Esophagus squamous epithelium (tissue), 5 donors: Measurements from ENCODE around the gene ALDH1A3. TPM values are rescaled to one million over a fixed set of nuclear protein-coding genes. Genes with fewer than 3 reads are reported as not detected.

Experiments used
- DNase-seq: peaks from one replicate; lab custom pipeline; 2025; lab: John Stamatoyannopoulos, UW
- H3K27ac ChIP-seq, 4 donors: fragments of 200-600 bp; sonication (generic); one replicate each; pipeline ENCODE4 v1.5.1; 2016 to 2019; ENCODE audit warnings: mild to moderate bottlenecking in 1 of 4
- H3K27me3 ChIP-seq, 4 donors: fragments of 200-600 bp; sonication (generic); 1 replicate in 3 of 4; 2 replicates in 1 of 4; pipeline versions ENCODE4 v1.5.1 to v1.6.0; 2017 to 2021; ENCODE audit warnings: antibody characterized with exemption in 1 of 4
- H3K36me3 ChIP-seq, 3 donors: fragments of 200-600 bp; sonication (generic); one replicate each; pipeline ENCODE4 v1.5.1; 2016 to 2019
- H3K4me1 ChIP-seq, 3 donors: fragments of 200-600 bp; sonication (generic); one replicate each; pipeline ENCODE4 v1.5.1; 2017 to 2019
- H3K4me3 ChIP-seq, 4 donors: fragments of 200-600 bp; sonication (generic); 1 replicate in 3 of 4; 2 replicates in 1 of 4; pipeline ENCODE4 v1.5.1; 2016 to 2019; ENCODE audit warnings: mild to moderate bottlenecking in 2 of 4, moderate library complexity in 1 of 4
- H3K9me3 ChIP-seq, 3 donors: fragments of 200-600 bp; sonication (generic); one replicate each; pipeline ENCODE4 v1.5.1; 2016 to 2019
- POLR2A ChIP-seq, 4 donors: fragments of 450-650 bp; IDR thresholded peaks; one replicate each; pipeline ENCODE4 v1.6.1; 2017; ENCODE audit warnings: antibody characterized with exemption in 4 of 4, mild to moderate bottlenecking in 4 of 4, moderate library complexity in 3 of 4
- WGBS, 2 donors: methylation state at CpG; one replicate each; pipeline ENCODE4 v1.1.5; 2018; 5-methylcytosine and 5-hydroxymethylcytosine counted together
- intact Hi-C: fragments of 100-400 bp; cut with DNase I; formaldehyde crosslinking; loops from one replicate; pipeline ENCODE4 v1.15.0; 2022
- small RNA-seq, 4 donors: library from RNA; depleted of rRNA; stranded (forward); fragments of <200 nt; gene quantifications; one replicate each; pipeline ENCODE3, GENCODE V24; 2016
- total RNA-seq, 4 donors: library from RNA; depleted of rRNA; stranded (reverse); fragments of >200 nt; gene quantifications; one replicate each; pipeline ENCODE4 v1.1.0, GENCODE V29; 2016
- TF ChIP-seq, protein P1 (sequence below), 6 experiments: fragments of 450-650 bp in 4 of 6; fragments of 200-600 bp in 2 of 6; sonication (generic) in 2 of 6; IDR thresholded peaks; one replicate each; pipeline ENCODE4 v1.5.1; 2016 to 2019; ENCODE audit warnings: antibody characterized with exemption in 6 of 6, mild to moderate bottlenecking in 4 of 6, moderate library complexity in 4 of 6
- donor health status: DM: yes; HTN: yes; CAD: no.

Gene ALDH1A3
- total RNA-seq, 4 donors from 2014 or later, result 31.9 to 63.0 (median 38.1) TPM

- no peaks in the 10 kb centered on the region for H3K9me3 ChIP-seq
- TF ChIP-seq, protein P1, sequence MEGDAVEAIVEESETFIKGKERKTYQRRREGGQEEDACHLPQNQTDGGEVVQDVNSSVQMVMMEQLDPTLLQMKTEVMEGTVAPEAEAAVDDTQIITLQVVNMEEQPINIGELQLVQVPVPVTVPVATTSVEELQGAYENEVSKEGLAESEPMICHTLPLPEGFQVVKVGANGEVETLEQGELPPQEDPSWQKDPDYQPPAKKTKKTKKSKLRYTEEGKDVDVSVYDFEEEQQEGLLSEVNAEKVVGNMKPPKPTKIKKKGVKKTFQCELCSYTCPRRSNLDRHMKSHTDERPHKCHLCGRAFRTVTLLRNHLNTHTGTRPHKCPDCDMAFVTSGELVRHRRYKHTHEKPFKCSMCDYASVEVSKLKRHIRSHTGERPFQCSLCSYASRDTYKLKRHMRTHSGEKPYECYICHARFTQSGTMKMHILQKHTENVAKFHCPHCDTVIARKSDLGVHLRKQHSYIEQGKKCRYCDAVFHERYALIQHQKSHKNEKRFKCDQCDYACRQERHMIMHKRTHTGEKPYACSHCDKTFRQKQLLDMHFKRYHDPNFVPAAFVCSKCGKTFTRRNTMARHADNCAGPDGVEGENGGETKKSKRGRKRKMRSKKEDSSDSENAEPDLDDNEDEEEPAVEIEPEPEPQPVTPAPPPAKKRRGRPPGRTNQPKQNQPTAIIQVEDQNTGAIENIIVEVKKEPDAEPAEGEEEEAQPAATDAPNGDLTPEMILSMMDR (IDR thresholded peaks at IDR 0.05), result no peak
- TF ChIP-seq POLR2A (IDR thresholded peaks at IDR 0.05), result no peak
- DNase-seq, result no peak
- WGBS, 2 donors, result 80 to 88% methylated on average over 5 of the region's 5 CpGs
- no peak overlapping the region for H3K27ac ChIP-seq
- H3K27me3 ChIP-seq, result no peaks in the 10 kb centered on the region
- H3K4me3 ChIP-seq, result no peak overlapping the region
- intact Hi-C loops, result no loop called here
- no peaks in the 10 kb centered on the region for H3K4me1 ChIP-seq
- no peaks in the 10 kb centered on the region for H3K36me3 ChIP-seq
Measured at GRCh38 chr15:100951965-100952364, 72.3 kb downstream of the ALDH1A3 start.

DNA sequence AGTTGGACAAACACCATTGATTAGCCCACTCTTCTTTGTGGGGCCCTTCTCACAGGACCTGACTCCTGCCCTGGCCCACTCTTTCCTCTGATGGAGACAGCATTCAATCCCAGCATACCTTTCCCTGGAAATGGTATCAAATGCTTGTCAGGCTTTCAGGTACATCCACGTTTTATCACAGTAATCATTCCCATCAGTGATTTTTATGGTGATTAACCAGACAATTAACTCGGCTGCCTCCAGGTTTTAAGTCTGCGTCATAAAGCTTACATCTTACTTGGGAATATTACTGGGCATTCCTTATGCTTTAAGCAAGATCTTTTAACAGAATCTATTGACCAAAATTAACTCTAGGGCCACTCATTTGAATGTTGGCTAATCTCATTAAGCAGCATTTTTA lies 72.9 kb downstream of the ALDH1A3 start:
- no peaks in the 10 kb centered on the region for H3K9me3 ChIP-seq
- no peaks in the 10 kb centered on the region for H3K4me1 ChIP-seq
- intact Hi-C loops, result no loop called here
- no peak overlapping the region for H3K27ac ChIP-seq
- TF ChIP-seq, protein P1 (IDR thresholded peaks at IDR 0.05), result no peak
- TF ChIP-seq POLR2A (IDR thresholded peaks at IDR 0.05), result no peak
- DNase-seq, result no peak
- 87 to 97% methylated on average over 3 of the region's 3 CpGs for WGBS, 2 donors
- H3K36me3 ChIP-seq, result no peaks in the 10 kb centered on the region
- no peaks in the 10 kb centered on the region for H3K27me3 ChIP-seq
- no peak overlapping the region for H3K4me3 ChIP-seq

GRCh38 chr15:100958326-100959065 lies 78.9 kb downstream of the ALDH1A3 start:
- intact Hi-C loops, result no loop called here
- H3K27me3 ChIP-seq, result no peaks in the 10 kb centered on the region
- no peak overlapping the region for H3K4me3 ChIP-seq
- peaks cover 0 to 15% (median 7%) of the 10 kb centered on the region in 3 donors for H3K4me1 ChIP-seq
- 67 to 80% methylated on average over 10 of the region's 10 CpGs for WGBS, 2 donors
- DNase-seq, result no peak
- H3K36me3 ChIP-seq, result peaks cover 0 to under 1% (median 0%) of the 10 kb centered on the region in 3 donors
- TF ChIP-seq POLR2A (IDR thresholded peaks at IDR 0.05), result no peak
- H3K9me3 ChIP-seq, result no peaks in the 10 kb centered on the region
- H3K27ac ChIP-seq, result peak overlapping the region in 2 of 4 donors; percentile 0 to 36

- Histone ChIP-seq H3K9me3 (no peaks in the 10 kb centered on the region), H3K4me1 (peaks cover 0 to 15% (median 7%) of the 10 kb centered on the region in 3 donors), H3K27ac (peak overlapping the region in 2 of 4 donors; percentile 0 to 36), H3K36me3 (peaks cover 0 to 9% (median 0%) of the 10 kb centered on the region in 3 donors), H3K27me3 (no peaks in the 10 kb centered on the region), H3K4me3 (no peak overlapping the region)
- WGBS, 2 donors, result 81 to 84% methylated on average over 14 of the region's 14 CpGs
- TF ChIP-seq POLR2A (IDR thresholded peaks at IDR 0.05), result no peak
- TF ChIP-seq, protein P1 (IDR thresholded peaks at IDR 0.05), result no peak
- intact Hi-C loops, result no loop called here
- DNase-seq, result no peak
Measured at GRCh38 chr15:100959066-100960050, 79.7 kb downstream of the ALDH1A3 start.

Small RNAs within 50 kb of the gene (small RNA-seq; reads per million reads assigned to genes)
- gene AC015712.3, result 0 reads per million in 4 donors

Other genes starting within 250 kb of the ALDH1A3 start
- gene LRRK1, start 39.5 kb downstream of the ALDH1A3 start, total RNA-seq, result 10 to 100 TPM in 2 of 4 donors, 1 to 10 TPM in 2; 5.7 to 12.0 (median 10.0) TPM